A549 (cell line): ENCODE data around the gene ENOPH1. TPM values are rescaled to one million over a fixed set of nuclear protein-coding genes. Genes with fewer than 3 reads are reported as not detected.

Source experiments
- ATAC-seq, 2 experiments: fragments of 200-7000 bp in 1 of 2; fragments of >200 bp in 1 of 2; cut with Nextera tagmentation in 1 of 2; cut with Tn5 transposase in 1 of 2; 3 replicates each; pipeline versions ENCODE4 v1.8.0 to v1.9.1; 2018 to 2020; ENCODE audit warnings: mild to moderate bottlenecking in 1 of 2, moderate library complexity in 1 of 2
- CTCF ChIA-PET: fragments of 300-600 bp; sonication (Branson Sonifier 250); formaldehyde crosslinking; extraction: SDS; loops from one replicate; lab custom pipeline; 2021; ENCODE audit warnings: antibody characterized with exemption, inconsistent platforms; lab: Yijun Ruan, JAX
- POLR2A ChIA-PET: fragments of 350-600 bp; formaldehyde crosslinking; extraction: SDS; loops from one replicate; lab custom pipeline; 2021; ENCODE audit warnings: antibody characterized with exemption, inconsistent platforms; lab: Yijun Ruan, JAX
- DNase-seq, 2 experiments: peaks; one replicate each; pipeline versions ENCODE4 v3.0.0 to v3.0.0-alpha.2; 2011 to 2016; ENCODE audit warnings: low read depth in 1 of 2, low spot score in 1 of 2
- FAIRE-seq: peaks from 2 replicates; lab custom pipeline; 2011; peaks lifted over from hg19 to GRCh38; lab: Jason Lieb, UNC
- H3K27ac ChIP-seq, 2 experiments: fragments of >200 bp; sonication (Bioruptor Twin); formaldehyde crosslinking; 3 replicates each; pipeline ENCODE4 v1.5.1; 2016 to 2017
- H3K4me1 ChIP-seq: fragments of >200 bp; sonication (Bioruptor Twin); formaldehyde crosslinking; 3 replicates; pipeline ENCODE4 v1.6.1; 2016
- H3K4me2 ChIP-seq: fragments of >200 bp; sonication (Bioruptor Twin); formaldehyde crosslinking; 3 replicates; pipeline ENCODE4 v1.6.1; 2016
- H3K4me3 ChIP-seq: fragments of >200 bp; sonication (Bioruptor Twin); formaldehyde crosslinking; 3 replicates; pipeline ENCODE4 v1.5.1; 2016
- H3K9me3 ChIP-seq: fragments of >200 bp; sonication (Bioruptor Twin); formaldehyde crosslinking; 3 replicates; pipeline ENCODE4 v1.6.1; 2016
- CHD2 ChIP-seq: fragments of 150-350 bp; IDR thresholded peaks from 2 replicates; pipeline ENCODE4 v1.6.1; 2014; ENCODE audit warnings: low read length; ENCODE audit not compliant: partially characterized antibody
- CHD4 ChIP-seq: fragments of 200-600 bp; sonication (generic); IDR thresholded peaks from 2 replicates; pipeline ENCODE4 v1.6.1; 2016; ENCODE audit warnings: antibody characterized with exemption, mild to moderate bottlenecking, borderline replicate concordance
- EHMT2 ChIP-seq: fragments of 200-600 bp; sonication (generic); IDR thresholded peaks from 2 replicates; pipeline ENCODE4 v1.6.1; 2016; ENCODE audit warnings: antibody characterized with exemption, low read depth, mild to moderate bottlenecking, moderate library complexity
- FOXS1 ChIP-seq: fragments of 250-450 bp; sonication (Bioruptor Pico); IDR thresholded peaks from 2 replicates; pipeline ENCODE4 v1.5.0; 2020; ENCODE audit warnings: mild to moderate bottlenecking, moderate library complexity
- HOXA7 ChIP-seq: fragments of 250-450 bp; sonication (Bioruptor Pico); IDR thresholded peaks from 2 replicates; pipeline ENCODE4 v1.5.0; 2020; ENCODE audit warnings: mild to moderate bottlenecking, moderate library complexity
- MAFK ChIP-seq: fragments of 450-650 bp; IDR thresholded peaks from 2 replicates; pipeline ENCODE4 v1.6.1; 2014; ENCODE audit not compliant: partially characterized antibody
- MAZ ChIP-seq: fragments of 150-350 bp; IDR thresholded peaks from 2 replicates; pipeline ENCODE4 v1.6.1; 2014; ENCODE audit warnings: antibody characterized with exemption, low read depth, low read length, borderline replicate concordance
- MYC ChIP-seq: IDR thresholded peaks from 2 replicates; pipeline ENCODE4 v1.6.1; 2012; ENCODE audit warnings: mild to moderate bottlenecking, inconsistent platforms, low read length, improper control_type of control experiment, borderline replicate concordance
- NFE2L2 ChIP-seq: fragments of 150-350 bp; conservative IDR thresholded peaks from 2 replicates; pipeline ENCODE4 v1.6.1; 2014; ENCODE audit warnings: low read length
- POLR2AphosphoS2 ChIP-seq: conservative IDR thresholded peaks from 2 replicates; pipeline ENCODE4 v1.6.1; 2012; ENCODE audit warnings: low read length, improper control_type of control experiment, inconsistent platforms
- TP53 ChIP-seq: fragments of 250-450 bp; sonication (Bioruptor Pico); IDR thresholded peaks from 2 replicates; pipeline ENCODE4 v1.5.0; 2021; ENCODE audit warnings: mild to moderate bottlenecking, moderate library complexity
- ZC3H11A ChIP-seq: fragments of 450-650 bp; IDR thresholded peaks from 2 replicates; pipeline ENCODE4 v1.6.1; 2014; ENCODE audit warnings: antibody characterized with exemption, mild to moderate bottlenecking
- WGBS: methylation state at CpG from one replicate; pipeline ENCODE4 v1.1.6; 2017; ENCODE audit errors: missing lambda C conversion rate; 5-methylcytosine and 5-hydroxymethylcytosine counted together
- polyA plus RNA-seq, 4 experiments: library from polyadenylated mRNA; depleted of rRNA in 3 of 4; stranded (reverse); fragments of >200 nt; fragmentation: RNase III in 1 of 4; extraction: RNeasy Plus Mini Kit Qiagen cat#74134 plus additional on column Dnase treatment in 1 of 4; gene quantifications; 2 replicates in 3 of 4; 3 replicates in 1 of 4; pipeline ENCODE4 v1.2.3, GENCODE V29; 2011 to 2017
- TF ChIP-seq, protein P1 (sequence below): fragments of 200-600 bp; sonication (generic); IDR thresholded peaks from 2 replicates; pipeline ENCODE4 v1.6.1; 2016; ENCODE audit warnings: antibody characterized with exemption, mild to moderate bottlenecking, moderate library complexity
- TF ChIP-seq, protein P2 (sequence below): IDR thresholded peaks from 2 replicates; pipeline ENCODE4 v1.6.1; 2012; ENCODE audit warnings: low read depth, borderline replicate concordance
- TF ChIP-seq, protein P3 (sequence below): fragments of >200 bp; sonication (Bioruptor Twin); formaldehyde crosslinking; IDR thresholded peaks from 3 replicates; pipeline ENCODE4 v1.5.1; 2016
- TF ChIP-seq, protein P4 (sequence below): IDR thresholded peaks from 2 replicates; pipeline ENCODE4 v1.6.1; 2012
- TF ChIP-seq, protein P5 (sequence below): fragments of 150-350 bp; IDR thresholded peaks from 2 replicates; pipeline ENCODE4 v1.6.1; 2014; ENCODE audit warnings: low read depth, mild to moderate bottlenecking, low read length
- TF ChIP-seq, protein P6 (sequence below): fragments of 450-650 bp; IDR thresholded peaks from 2 replicates; pipeline ENCODE4 v1.6.1; 2014; ENCODE audit warnings: antibody characterized with exemption
- TF ChIP-seq, protein P7 (sequence below): fragments of 250-450 bp; sonication (Bioruptor Pico); IDR thresholded peaks from 2 replicates; pipeline ENCODE4 v1.5.0; 2020; ENCODE audit warnings: low read depth, mild to moderate bottlenecking, moderate library complexity

The ENOPH1 gene
- polyA plus RNA-seq, 2 of the 4 experiments (the other 2 are of a cell fraction) = 22.3 to 43.5 TPM

DNA sequence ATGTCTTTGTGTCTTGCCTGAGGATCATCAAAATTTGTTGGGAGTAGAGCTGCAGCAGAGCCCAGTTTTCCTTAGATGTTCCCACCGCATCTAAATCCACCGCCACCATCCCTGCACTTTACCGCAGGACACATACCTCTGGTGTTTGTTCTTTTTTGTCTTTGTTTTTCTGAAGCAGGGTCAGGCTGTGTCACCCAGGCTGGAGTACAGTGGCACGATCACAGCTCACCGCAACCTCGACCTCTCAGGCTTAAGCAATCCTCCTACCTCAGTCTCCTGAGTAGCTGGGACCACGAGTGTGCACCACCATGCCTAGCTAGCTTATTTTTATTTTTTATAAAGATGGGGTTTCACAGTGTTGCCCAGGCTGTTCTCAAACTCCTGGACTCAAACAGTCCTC, 4.6 kb downstream of the ENOPH1 start:
- no peak for FAIRE-seq
- TF ChIP-seq TP53 (CRISPR knock-in tag) (no peak), HOXA7 (CRISPR knock-in tag) (no peak), MAFK (no peak), MAZ (no peak), ZC3H11A (no peak), CHD4 (no peak), NFE2L2 (no peak), EHMT2 (no peak)
- TF ChIP-seq, protein P1, sequence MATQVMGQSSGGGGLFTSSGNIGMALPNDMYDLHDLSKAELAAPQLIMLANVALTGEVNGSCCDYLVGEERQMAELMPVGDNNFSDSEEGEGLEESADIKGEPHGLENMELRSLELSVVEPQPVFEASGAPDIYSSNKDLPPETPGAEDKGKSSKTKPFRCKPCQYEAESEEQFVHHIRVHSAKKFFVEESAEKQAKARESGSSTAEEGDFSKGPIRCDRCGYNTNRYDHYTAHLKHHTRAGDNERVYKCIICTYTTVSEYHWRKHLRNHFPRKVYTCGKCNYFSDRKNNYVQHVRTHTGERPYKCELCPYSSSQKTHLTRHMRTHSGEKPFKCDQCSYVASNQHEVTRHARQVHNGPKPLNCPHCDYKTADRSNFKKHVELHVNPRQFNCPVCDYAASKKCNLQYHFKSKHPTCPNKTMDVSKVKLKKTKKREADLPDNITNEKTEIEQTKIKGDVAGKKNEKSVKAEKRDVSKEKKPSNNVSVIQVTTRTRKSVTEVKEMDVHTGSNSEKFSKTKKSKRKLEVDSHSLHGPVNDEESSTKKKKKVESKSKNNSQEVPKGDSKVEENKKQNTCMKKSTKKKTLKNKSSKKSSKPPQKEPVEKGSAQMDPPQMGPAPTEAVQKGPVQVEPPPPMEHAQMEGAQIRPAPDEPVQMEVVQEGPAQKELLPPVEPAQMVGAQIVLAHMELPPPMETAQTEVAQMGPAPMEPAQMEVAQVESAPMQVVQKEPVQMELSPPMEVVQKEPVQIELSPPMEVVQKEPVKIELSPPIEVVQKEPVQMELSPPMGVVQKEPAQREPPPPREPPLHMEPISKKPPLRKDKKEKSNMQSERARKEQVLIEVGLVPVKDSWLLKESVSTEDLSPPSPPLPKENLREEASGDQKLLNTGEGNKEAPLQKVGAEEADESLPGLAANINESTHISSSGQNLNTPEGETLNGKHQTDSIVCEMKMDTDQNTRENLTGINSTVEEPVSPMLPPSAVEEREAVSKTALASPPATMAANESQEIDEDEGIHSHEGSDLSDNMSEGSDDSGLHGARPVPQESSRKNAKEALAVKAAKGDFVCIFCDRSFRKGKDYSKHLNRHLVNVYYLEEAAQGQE = no peak
- TF ChIP-seq, protein P2, sequence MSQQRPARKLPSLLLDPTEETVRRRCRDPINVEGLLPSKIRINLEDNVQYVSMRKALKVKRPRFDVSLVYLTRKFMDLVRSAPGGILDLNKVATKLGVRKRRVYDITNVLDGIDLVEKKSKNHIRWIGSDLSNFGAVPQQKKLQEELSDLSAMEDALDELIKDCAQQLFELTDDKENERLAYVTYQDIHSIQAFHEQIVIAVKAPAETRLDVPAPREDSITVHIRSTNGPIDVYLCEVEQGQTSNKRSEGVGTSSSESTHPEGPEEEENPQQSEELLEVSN = no peak
- TF ChIP-seq, protein P3, sequence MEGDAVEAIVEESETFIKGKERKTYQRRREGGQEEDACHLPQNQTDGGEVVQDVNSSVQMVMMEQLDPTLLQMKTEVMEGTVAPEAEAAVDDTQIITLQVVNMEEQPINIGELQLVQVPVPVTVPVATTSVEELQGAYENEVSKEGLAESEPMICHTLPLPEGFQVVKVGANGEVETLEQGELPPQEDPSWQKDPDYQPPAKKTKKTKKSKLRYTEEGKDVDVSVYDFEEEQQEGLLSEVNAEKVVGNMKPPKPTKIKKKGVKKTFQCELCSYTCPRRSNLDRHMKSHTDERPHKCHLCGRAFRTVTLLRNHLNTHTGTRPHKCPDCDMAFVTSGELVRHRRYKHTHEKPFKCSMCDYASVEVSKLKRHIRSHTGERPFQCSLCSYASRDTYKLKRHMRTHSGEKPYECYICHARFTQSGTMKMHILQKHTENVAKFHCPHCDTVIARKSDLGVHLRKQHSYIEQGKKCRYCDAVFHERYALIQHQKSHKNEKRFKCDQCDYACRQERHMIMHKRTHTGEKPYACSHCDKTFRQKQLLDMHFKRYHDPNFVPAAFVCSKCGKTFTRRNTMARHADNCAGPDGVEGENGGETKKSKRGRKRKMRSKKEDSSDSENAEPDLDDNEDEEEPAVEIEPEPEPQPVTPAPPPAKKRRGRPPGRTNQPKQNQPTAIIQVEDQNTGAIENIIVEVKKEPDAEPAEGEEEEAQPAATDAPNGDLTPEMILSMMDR = no peak
- TF ChIP-seq, protein P4, sequence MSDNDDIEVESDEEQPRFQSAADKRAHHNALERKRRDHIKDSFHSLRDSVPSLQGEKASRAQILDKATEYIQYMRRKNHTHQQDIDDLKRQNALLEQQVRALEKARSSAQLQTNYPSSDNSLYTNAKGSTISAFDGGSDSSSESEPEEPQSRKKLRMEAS = no peak
- WGBS = 92% methylated on average over 7 of the region's 7 CpGs
- no peak for DNase-seq
- no peaks in the 10 kb centered on the region for H3K9me3 ChIP-seq
- H3K4me3 ChIP-seq = no peak overlapping the region
- no peak for ATAC-seq
- ChIA-PET CTCF (no interaction called here), POLR2A (no interaction called here)
- H3K4me2 ChIP-seq = no peak overlapping the region
- peaks cover 15% of the 10 kb centered on the region; the same call in 2 of the 3 replicates for H3K4me1 ChIP-seq
- no peak overlapping the region for H3K27ac ChIP-seq

DNA sequence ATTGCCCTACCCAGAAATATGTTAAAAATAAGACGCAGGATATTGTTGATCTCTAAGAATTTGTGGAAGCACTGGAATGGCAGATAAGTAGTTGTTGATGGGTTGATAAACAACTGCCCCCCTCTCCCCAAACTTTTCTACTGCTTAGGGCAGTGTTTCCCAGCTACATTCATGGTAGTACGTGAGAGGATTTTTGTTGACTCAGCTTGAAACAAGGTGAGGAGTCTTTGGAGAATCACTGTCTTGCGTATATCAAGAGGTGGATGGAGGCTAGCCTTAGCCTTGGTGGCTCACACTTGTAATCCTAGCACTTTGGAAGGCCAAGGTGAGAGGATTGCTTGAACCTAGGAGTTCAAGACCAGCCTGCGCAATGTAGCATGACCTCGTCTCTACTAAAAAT, 5.7 kb downstream of the ENOPH1 start:
- POLR2A ChIA-PET = no interaction called here
- DNase-seq = no peak
- TF ChIP-seq, protein P5, sequence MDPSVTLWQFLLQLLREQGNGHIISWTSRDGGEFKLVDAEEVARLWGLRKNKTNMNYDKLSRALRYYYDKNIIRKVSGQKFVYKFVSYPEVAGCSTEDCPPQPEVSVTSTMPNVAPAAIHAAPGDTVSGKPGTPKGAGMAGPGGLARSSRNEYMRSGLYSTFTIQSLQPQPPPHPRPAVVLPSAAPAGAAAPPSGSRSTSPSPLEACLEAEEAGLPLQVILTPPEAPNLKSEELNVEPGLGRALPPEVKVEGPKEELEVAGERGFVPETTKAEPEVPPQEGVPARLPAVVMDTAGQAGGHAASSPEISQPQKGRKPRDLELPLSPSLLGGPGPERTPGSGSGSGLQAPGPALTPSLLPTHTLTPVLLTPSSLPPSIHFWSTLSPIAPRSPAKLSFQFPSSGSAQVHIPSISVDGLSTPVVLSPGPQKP = no peak
- TF ChIP-seq CHD2 (no peak), FOXS1 (CRISPR knock-in tag) (no peak), TP53 (CRISPR knock-in tag) (no peak), MAFK (peak; percentile 67), MYC (no peak), POLR2AphosphoS2 (no peak)
- TF ChIP-seq, protein P6, sequence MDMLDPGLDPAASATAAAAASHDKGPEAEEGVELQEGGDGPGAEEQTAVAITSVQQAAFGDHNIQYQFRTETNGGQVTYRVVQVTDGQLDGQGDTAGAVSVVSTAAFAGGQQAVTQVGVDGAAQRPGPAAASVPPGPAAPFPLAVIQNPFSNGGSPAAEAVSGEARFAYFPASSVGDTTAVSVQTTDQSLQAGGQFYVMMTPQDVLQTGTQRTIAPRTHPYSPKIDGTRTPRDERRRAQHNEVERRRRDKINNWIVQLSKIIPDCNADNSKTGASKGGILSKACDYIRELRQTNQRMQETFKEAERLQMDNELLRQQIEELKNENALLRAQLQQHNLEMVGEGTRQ = no peak
- TF ChIP-seq, protein P7, sequence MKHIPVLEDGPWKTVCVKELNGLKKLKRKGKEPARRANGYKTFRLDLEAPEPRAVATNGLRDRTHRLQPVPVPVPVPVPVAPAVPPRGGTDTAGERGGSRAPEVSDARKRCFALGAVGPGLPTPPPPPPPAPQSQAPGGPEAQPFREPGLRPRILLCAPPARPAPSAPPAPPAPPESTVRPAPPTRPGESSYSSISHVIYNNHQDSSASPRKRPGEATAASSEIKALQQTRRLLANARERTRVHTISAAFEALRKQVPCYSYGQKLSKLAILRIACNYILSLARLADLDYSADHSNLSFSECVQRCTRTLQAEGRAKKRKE (CRISPR knock-in tag) = no peak
- TF ChIP-seq, all 56 proteins: peak for 1
- H3K4me3 ChIP-seq = no peak overlapping the region
- H3K9me3 ChIP-seq = no peaks in the 10 kb centered on the region
- H3K27ac ChIP-seq = no peak overlapping the region
- FAIRE-seq = no peak
- 80% methylated on average over 5 of the region's 5 CpGs for WGBS
- ATAC-seq = no peak
- H3K4me2 ChIP-seq = no peak overlapping the region
- CTCF ChIA-PET = no interaction called here
- H3K4me1 ChIP-seq = peaks cover 15% of the 10 kb centered on the region; the same call in 2 of the 3 replicates
